NCI-H2029 (cell line): ENCODE data around the gene HEPHL1.
"Not testable (repeated sequence)": the region's sequence is repeated elsewhere in the genome, so short reads cannot be mapped to it uniquely, and the experiment has no call there.

ENCODE experiments used
- DNase-seq: peaks from one replicate; lab custom pipeline; 2025; lab: John Stamatoyannopoulos, UW

Gene HEPHL1

DNA sequence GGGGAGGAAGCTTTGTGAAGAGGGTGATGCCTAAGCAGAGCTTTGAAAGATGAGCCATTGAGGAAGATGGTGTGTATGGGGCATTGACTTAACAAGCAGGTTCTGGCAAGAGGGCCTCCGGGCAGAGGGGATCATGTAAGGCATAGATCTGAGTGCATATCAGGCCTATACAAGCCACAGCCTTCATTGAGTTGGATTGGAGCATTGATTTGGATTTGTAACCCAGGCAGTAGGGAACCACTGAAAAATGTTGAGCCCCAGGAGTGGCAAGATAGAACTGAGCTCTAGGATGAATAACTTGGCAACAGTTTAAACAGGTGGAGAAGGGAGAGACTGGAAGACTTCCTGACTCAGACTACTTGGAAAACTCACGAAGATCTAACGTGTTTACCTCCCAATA is 128.9 kb downstream of the HEPHL1 start:
- no peak for DNase-seq

DNA sequence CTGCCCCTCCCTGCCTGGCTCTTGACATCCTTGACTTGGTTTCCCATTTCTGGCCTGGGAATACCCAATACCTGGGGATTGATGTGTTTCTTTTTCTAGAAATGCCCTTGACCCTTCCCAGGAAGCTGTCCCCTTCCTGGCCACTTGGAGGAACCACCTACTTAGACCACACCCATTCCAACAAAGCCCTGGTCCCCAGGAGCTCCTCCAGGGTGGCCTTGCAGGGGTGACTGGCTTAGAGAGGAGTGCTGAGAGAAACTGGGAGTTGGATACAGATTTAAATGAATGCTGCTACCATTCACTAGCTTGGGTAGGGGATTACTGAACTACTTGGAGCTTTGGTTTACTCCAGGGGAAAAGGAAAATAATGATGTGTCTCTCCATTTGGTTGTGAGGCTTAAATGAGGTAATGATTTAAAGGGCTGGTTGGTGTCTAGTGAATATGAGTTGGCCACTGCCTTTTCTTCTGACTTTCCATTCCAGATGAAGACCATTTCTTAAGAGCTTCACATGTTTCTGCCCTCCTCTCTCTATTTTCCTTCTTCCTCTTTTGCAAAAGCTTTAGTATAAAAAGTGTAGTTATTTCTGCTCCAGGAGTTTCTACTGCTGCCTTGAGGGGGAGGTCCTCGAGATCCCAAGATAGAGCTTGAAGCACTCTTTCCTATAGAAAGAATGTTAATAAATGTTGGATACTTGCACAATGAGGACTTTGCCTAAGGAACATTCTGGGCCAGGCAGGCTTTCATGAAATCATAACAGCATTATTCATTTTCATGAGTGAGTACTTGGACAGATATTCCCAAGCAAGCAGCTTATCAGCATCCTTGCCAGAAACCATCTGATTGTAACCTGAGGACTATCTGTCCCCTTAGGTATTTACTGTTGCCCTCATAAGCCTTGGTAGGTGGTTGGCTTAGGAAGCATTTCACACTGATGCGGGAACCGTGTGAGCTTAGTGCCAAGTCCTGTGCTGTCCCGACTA is 129.8 kb downstream of the HEPHL1 start:
- DNase-seq: no peak

DNA sequence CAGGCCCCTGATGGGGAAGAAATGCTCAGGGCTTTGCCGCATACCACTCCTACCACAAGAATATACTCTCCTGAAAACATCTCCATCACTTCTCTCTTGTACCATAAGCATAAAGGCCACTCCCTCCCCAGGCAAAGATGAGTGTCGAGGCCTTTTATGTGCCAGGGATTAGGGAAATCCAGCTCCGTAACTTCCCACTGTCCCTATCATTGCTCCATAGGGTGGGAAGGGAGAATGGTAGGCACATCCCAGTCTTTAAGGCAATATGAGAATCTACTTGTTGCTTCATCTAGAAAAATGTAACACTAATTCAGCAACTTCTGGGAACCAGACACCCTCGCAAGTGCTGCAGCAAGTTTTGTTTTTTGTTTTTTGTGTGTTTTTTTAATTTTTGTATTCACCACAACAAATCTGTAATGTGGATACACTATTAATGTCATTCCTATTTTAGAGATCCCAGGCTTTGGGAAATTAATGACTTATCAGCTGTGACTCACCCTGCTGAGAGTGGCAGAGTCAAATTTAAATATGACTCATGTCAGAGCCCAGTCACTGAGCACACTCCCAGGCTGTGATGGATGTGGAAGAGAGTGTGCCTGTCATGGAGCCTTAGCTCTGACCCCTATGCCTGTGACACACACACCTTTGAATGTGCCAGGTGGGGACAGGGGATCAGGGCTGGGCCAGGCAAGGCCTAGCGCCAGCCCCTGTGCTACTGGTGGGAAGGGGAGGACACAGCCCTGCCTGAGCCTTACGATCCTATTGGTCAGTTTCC is 130.9 kb downstream of the HEPHL1 start:
- DNase-seq: no peak

DNA sequence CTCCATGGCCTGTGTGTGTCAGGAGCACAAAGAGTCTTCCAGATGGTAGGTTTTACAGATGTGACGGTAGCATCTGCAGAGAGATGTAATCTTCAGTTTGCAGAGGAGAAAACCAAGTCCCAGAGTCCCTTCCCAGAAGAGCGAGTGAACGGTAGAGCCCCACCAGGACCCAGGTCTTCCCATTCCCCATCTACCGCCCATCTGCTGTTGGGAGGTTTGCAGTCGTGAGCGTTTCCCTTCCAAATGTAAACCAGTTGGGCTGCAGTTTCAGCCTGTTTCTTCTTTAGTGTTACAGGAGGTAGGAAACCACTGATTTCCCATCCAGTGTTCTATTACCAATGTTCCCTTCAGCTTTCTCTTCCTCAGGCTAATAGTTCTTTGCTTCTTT is 131.5 kb downstream of the HEPHL1 start:
- DNase-seq: no peak

DNA sequence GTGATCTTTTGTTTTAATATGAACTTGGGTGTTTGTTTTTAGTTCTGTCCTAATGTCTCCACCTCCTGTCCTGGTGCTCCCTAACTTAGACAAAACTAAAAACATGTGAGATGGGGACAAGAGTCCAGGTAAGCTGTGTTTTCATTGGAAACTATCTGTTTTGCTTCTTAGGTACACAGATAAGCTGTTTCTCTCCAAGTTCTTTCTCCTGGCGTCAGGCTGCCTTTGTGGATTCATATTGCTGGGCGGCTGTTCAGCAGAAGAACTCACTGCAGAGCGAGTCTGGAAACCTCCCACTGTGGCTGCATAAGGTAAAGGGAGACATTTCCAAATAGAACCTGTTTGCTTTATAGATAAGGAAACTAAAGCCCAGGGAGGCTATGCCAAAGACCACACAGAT is 132.2 kb downstream of the HEPHL1 start:
- DNase-seq: no peak

DNA sequence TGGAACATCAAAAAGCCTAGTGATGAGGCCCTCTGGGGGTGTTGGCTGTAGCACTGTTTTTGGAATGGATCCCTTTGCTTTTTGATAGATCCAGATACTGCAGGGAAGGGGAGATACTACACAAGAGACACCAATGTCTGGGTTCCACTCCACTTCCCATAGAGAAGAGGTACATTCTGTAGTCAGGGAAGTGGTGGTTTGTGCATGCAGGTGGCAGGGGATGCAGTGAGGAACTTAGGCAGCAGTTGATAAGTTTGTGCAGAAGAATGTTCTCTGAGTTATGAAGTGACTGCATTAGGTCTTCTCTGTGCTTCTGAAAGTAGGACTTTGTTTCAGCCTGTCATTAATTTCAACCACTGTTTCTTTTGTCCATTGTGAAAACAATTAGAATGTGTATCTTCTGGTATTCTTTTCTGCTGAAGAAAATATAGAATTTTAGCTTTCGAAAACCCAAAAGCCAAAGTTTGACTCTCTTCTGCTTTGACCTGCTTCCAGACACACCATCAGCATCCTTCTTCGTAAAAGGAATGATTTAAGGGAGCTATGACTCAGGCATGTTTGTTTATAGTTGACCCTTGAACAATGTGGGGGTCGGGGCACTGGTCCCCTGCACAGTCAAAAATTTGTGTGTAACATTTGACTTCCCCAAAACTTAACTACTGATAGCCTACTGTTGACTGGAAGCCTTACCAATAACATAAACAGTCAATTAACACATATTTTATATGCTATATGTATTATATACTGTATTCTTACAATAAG is 133.1 kb downstream of the HEPHL1 start:
- no peak for DNase-seq

DNA sequence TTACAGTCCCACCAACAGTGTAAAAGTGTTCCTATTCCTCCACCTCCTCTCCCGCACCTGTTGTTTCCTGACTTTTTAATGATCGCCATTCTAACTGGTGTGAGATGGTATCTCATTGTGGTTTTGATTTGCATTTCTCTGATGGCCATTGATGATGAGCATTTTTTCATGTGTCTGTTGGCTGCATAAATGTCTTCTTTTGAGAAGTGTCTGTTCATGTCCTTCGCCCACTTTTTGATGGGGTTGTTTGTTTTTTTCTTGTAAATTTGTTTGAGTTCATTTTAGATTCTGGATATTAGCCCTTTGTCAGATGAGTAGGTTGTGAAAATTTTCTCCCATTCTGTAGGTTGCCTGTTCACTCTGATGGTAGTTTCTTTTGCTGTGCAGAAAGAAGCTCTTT is 136.2 kb downstream of the HEPHL1 start:
- DNase-seq: not testable (repeated sequence)
